ENCODE results near the gene PRKCH. TPM values are rescaled to one million over a fixed set of nuclear protein-coding genes. Genes with fewer than 3 reads are reported as not detected.

Gene PRKCH
- polyA plus RNA-seq, 12 donors: 10.9 to 25.9 (median 13.8) TPM; not detected in 1

GRCh38 chr14:61362072-61362750 is 40.8 kb downstream of the PRKCH start:
- DNase-seq: no peak

- no peak for DNase-seq
These were observed 42.9 kb downstream of the PRKCH start for GRCh38 chr14:61364243-61364642.

GRCh38 chr14:61365667-61366212 is 44.4 kb downstream of the PRKCH start:
- DNase-seq: no peak

DNA sequence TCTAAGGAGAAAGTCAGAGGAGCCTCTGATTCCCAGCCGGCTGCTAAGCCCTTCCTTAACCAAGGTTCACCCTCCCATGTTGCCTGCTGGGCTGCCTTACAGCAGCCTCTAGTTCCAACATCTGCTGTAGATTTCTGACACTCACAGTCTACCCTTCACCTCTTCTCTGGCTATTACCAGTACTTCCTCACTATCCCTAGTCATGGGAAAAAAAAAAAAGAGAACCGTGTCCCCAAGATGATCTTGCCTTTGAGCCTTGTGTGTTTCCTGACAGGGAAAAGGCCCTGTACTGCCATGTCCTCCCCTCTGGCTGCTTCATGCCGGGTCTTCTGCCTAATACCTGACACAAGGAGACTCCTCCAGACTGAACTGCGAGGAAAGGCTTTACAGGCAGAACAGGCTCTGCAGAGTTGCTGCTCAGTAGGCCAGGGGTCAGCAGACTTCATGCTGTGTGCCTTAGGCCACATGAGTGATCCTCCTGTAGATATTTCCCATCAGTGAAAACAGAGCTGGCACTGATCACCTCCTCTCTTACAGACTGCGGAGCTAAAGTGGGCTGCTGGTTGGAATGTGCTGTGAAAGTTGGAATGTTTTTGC is 46.8 kb downstream of the PRKCH start:
- no peak for DNase-seq

DNA sequence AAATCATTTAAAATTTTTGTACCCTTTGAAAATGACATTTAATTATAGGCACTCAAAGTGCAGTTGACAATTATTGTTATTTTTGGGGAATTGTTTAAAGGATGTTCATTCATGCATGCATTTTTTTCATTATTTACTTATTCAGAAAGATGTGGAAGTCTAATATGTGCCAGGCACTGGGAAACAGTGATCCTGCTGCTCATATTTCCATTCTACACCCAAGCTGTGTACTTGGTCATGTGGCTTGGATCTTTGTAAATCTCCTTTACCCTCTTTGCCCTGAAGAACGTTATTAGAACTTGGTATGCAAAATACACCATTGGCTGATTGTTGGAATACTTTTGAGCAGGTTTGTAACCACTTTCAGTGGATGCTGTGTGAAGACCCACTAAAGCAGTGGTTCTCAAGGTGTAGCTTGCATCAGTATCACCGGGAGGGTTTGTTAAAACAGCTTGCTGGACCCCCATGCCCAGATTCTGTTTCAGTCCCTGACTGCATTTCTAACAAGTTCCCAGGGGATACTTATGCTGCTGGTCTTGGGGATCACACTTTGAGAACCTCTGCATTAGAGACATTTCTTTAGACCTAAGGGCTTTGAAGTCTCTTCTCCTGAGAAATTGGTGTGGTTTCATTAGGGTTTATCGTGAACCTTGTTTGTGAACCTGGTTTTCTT is 47.5 kb downstream of the PRKCH start:
- DNase-seq: no peak

GRCh38 chr14:61369454-61369810 is 48.1 kb downstream of the PRKCH start:
- DNase-seq: no peak

DNA sequence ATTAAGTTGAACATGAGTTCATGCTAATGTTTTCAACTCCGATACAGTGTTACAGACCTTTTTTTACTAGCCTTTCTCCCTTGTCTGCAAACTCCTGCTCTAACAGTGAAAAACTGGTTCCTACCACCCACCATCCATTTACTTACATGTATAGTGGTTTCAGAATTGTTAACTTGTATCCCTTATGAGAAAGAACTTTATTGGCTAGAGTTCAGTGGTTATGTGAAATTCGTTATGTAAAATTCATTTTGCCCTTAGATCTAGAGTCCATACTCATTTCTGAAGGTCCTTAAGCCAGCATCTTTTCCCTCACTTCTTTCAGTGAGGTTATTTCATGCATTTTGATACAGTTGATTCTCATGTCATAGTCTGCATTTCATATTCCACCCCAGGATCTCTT is 51.0 kb downstream of the PRKCH start:
- DNase-seq: no peak

DNA sequence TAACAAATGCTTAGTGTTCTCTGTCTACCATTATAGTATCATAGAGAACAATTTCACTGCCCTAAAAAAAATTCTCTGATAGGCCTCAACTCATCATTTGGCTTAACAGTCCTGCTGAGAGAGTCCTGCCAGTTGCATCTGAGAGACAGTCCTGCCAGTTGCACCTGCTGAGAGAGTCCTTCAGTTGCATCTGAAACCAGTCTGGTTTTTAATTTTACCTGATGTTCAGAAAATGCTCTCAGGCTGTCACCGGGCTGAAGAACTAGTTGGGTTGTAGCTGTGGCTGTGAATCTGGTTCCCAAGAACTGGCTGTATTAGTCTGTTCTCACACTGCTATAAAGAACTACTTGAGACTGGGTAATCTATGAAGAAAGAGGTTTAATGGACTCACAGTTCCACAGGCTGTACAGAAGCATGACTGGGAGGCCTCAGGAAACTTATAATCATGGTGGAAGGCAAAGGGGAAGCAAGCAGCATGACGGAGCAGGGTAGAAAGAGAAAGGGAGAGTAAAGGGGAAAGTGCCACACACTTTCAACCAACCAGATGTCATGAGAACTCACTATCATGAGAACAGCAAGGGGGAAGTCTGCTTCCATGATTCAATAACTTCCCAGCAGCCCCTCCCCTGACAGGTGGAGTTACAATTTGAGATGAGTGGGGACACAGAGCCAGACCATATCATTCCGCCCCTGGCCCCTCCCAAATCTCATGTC is 51.6 kb downstream of the PRKCH start:
- no peak for DNase-seq

DNA sequence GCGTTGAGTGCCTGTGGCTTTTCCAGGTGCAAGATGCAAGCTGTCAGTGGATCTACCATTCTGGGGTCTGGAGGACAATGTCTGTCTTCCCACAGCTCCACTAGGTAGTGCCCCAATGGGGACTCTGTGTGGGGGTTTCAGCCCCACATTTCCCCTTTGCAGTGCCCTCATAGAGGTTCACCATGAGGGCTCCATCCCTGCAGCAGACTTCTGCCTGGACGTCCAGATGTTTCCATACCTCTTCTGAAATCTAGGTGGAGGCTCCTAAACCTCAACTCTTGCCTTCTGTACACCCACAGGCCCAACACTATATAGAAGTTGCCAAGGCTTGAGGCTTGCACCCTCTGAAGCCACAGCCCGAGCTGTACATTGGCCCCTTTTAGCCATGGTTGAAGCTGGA is 52.9 kb downstream of the PRKCH start:
- DNase-seq: no peak

- DNase-seq: no peak
These were observed 53.8 kb downstream of the PRKCH start for GRCh38 chr14:61375218-61375617.

DNA sequence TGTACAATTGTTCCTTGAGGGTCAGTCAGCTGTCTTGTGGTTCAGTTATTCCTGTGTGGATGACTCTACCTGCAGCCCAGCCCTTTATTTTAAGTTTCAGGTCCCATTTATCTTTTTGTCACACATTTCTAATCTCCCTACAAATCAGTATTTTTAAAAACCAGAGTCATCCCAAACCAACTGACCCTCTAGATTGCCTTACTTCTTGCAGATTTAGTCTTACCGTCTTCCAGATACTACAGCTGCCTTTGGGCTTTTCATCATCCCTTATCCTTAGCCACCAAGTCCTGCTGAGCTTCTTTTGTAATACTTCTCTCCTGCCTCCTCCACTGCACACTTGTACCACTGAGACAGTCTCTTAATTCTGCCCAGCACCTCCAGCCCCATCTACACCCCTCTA is 54.9 kb downstream of the PRKCH start:
- DNase-seq: no peak

- no peak for DNase-seq
These were observed 56.4 kb downstream of the PRKCH start for GRCh38 chr14:61377749-61378148.

DNA sequence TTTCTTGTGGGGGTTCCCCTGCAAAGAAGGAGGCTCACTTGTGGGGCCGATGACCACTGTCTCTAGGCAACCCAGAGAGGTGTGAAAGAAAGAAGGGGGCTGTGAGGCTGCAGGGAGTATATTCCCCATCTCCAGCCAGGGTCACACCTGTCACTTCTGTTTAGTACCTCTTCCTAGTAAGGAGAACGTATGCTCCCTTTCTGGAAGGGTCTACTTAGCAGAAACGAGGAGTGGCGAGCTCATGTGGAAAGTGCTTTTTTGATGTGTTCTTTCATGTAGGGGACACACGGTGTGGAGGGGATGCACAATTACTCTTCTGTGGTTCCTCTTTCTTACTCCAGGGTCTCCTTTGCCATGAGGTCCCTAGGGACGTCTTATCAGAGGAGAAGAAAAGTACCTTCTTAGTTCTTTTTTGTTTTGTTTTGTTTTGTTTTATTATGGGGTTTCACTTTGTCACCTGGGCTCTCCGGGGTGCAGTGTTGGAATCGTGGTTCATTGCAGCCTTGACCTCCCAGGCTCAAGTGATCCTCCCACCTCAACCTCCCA is 58.3 kb downstream of the PRKCH start:
- DNase-seq: no peak

GRCh38 chr14:61380984-61381383 is 59.6 kb downstream of the PRKCH start:
- DNase-seq: no peak

DNA sequence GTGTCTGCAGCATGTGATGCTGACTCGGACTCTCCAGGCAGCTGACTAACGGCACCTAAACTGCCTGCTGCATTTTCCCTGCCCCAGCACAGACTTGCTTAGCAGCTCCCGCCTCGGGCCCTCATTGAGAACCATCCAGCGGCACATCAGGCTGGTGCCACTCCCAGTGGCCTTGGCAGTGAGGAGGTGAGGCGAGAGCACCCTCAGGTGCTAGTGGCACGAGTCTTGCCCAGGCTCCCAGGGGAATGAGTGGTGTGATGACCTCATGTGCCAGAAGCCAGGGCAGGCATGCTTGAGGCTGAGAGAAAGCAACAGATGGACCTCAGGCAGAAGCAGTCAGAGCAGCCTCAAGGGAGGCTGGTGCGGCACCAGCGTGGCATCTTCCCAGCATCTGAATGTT is 60.2 kb downstream of the PRKCH start:
- DNase-seq: no peak

DNA sequence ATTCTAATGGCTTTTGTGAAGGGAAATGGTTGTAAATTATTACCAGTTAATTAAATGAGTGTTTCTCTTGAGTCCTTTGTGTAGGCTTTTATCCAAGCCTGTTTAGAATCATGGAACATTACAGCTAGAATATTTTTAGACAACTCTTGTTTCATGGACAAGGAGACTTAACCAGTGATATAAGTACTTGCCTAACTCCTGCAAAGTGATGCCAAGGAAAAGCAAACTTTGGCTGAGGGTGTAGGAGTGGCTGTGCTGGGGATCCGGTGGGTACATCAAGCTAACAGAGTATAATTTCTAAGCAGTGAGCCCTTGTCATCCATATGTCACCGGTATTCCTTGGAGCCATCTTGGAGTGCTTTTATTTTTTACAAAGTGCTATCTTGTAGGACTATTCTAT is 61.5 kb downstream of the PRKCH start:
- no peak for DNase-seq

DNA sequence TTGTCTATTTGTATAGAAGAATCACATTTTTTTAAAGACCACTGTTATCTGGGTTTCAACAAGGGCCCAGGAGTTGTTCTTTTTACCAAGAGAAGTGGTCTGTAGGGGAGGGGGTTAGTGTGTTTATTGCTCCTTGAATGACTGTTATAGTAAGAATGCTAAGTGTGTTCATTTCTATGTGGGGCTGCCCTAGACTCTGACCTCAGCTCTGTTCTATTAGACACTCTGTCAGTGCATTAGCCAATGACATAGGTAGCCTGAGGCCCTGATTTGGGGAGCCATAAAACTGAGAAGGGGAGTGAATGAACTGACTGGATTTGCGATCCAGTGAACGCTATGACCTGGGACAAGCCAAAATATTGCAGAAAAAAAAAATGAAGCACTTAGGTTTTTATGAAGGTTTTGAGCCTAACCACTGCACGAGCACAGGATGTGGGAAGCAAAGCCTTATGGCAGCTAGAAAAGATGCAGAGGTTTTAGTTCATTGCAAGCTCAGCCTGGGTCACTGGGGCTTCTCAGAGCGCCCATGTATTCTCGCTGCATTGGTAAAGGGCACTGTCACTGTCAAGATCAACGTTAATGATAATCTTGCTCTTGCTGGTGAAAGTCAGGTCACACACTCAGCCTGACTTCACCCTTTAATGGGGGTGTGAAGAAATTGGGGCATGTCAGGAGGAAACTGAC is 63.8 kb downstream of the PRKCH start:
- DNase-seq: no peak

- no peak for DNase-seq
These were observed 64.9 kb downstream of the PRKCH start for GRCh38 chr14:61386173-61386772.

GRCh38 chr14:61387076-61387475 is 65.7 kb downstream of the PRKCH start:
- DNase-seq: no peak

DNA sequence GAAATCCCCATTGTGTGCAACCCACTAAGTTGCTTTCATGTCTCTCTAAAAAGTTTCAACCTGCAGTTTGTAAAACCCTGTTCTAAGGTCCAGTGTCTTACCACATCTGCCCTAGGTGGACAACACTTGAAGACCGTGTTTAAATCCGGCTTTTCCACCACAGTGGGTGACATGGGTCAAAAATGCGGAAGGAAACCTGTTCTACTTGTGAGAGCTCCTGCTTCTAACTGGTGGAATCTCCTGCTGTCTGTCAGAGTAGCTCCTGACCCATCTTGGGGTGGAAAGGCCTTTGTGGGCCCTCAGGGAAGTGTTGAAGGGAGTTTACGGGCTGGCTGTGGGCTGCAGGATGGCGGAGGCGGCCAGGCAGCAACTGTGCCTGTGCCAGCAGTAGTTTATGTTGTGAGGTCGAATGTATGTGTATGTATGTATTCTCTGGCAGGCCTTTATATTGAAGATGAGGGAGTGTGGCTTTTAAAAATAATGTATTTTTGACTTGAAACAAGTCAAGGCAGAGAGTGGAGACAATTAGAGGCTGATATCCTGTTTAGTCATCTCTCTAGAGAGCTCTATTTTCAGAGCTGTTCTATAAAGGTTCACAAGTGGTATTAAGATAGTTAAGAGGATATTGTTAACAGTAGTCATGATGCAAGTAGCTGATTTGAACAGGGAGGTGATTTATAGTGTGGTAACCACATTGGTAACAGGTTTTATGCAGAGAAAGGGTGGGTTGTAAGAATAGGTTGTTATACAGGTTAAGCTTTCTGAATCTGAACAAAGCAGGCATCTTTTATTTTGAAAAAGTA is 67.0 kb downstream of the PRKCH start:
- DNase-seq: no peak
